ENCODE results near the gene PRKCB. TPM values are rescaled to one million over a fixed set of nuclear protein-coding genes. Genes with fewer than 3 reads are reported as not detected.

The PRKCB gene
- polyA plus RNA-seq, 5 donors: 45.5 to 65.5 (median 56.3) TPM

DNA sequence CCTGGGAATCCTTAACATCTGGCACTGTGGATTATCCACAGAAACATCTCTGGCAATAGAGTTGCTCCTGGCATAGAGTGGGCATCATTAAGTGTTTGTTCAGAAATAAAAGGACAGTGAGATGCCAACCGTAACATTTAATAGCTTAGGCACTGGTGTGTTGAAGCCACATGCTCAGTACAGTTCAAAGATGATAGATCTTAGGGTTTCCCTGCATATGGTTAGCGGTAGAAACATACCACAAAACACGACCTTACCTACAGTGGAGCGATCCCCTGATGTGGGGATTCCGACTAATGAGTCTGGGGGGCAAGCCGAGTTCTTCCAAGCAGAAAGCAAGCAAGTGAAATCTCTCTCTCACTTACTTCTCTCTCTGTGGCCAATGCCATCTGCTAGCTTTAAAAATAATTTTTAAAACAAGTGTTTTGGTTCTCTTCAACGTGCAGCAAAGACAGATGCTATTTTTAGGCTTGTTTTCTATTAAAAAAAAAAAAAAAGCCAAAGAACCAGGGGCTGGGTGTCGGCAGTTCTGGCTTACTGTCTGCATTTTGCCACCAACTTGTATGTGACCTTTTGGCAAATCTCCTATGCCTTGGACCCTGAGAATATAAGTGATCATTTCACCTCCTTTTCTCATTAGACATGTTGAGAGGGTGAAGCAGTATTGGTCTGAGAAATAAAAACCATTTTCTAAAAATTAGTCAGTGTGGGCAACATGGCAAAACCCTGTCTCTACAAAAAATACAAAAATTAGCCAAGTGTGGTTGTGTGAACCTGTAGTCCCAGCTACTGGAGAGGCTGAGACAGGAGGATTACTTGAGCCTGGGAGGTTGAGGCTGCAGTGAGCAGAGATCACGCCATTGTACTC lies 331.1 kb downstream of the PRKCB start:
- DNase-seq: no peak

GRCh38 chr16:24168856-24169255 lies 333.1 kb downstream of the PRKCB start:
- DNase-seq: no peak

GRCh38 chr16:24170407-24170806 lies 334.6 kb downstream of the PRKCB start:
- no peak for DNase-seq

- no peak for DNase-seq
Observed at GRCh38 chr16:24174504-24174903, 338.7 kb downstream of the PRKCB start.

- DNase-seq: no peak
Observed at GRCh38 chr16:24174957-24175356, 339.2 kb downstream of the PRKCB start.

GRCh38 chr16:24178496-24178895 lies 342.7 kb downstream of the PRKCB start:
- DNase-seq: peak in 1 of 2 donors; percentile 6

DNA sequence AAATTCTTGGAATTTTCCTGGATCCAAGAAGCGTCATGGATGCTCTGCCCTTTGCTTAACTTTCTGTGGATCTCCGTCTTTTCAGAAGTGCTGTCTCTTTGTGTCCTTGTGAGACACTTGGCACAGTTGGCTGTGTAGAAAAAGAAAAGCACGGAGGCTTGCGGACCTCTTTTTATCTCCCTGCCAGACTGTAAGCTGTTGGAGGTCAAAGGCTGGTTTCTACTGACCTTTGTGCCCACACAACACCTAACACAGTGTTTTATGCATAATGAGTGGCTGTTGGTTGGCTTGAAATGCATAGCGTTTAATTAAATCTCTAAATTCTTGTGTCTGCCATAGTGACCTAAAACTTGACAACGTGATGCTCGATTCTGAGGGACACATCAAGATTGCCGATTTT lies 344.7 kb downstream of the PRKCB start:
- no peak for DNase-seq

- no peak for DNase-seq
Observed at GRCh38 chr16:24188021-24188542, 352.3 kb downstream of the PRKCB start.

- DNase-seq: no peak
Observed at GRCh38 chr16:24188751-24189318, 353.1 kb downstream of the PRKCB start.

DNA sequence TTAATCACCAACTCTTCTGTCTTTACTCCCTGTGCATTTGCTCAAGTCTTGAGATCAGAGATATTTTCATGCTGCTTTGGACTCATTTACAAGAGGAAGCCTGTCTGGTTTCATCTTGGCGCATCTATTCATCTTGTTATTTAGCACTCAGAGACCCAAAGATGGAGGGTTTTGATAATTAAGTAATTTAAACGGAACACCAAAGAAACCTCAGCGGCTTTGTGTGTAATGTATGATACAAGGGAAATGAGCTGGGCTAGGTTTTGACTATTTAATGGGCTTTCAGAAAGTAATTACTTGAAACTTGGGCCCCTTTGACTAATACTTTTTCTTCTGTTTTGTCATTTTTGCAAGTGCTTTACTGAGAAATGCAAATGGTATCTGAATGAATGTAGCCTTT lies 354.2 kb downstream of the PRKCB start:
- DNase-seq: no peak

- DNase-seq: no peak
Observed at GRCh38 chr16:24191876-24192402, 356.2 kb downstream of the PRKCB start.

DNA sequence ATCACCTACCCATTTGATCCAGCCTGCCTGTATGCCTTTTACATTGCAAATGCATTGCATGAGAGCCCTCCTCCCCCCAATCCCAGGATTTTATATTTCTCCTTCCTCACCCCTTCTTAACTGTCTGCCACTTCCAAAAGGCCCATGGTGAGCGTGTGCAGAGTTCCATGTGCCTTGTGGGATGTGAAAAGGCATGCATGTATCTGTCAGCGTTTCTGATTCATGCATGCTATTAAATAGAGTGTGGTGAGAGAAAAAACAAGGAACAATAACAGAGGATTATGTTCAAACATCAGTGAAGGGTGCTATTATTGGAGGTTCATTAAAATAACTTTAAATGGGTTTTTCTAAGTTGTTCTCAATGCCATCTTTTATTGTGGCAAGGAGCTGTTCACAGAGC lies 359.4 kb downstream of the PRKCB start:
- no peak for DNase-seq

- DNase-seq: peak; percentile 84 to 85
Observed at GRCh38 chr16:24198807-24199533, 363.2 kb downstream of the PRKCB start.

DNA sequence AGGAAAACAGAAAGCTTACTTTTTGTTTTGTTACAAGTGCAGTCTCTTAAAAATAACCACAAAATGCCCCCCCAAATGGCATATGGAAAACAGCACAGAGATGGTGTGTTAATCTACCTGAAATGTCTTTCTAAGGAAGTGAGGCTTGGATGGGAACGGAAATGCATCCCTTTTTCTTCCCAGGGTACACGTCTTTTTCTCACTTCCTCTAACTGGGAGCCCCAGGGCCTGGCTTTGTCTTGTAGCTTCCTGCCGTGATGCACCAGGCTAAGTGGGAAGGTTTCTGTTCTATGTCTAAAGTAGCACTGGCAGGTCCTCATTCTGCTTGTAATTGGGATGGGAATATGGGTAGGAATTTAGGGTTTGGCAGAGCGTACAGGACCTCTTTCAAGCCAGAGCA lies 367.9 kb downstream of the PRKCB start:
- no peak for DNase-seq

GRCh38 chr16:24204150-24204665 lies 368.4 kb downstream of the PRKCB start:
- DNase-seq: no peak

GRCh38 chr16:24206926-24207325 lies 371.1 kb downstream of the PRKCB start:
- DNase-seq: no peak

DNA sequence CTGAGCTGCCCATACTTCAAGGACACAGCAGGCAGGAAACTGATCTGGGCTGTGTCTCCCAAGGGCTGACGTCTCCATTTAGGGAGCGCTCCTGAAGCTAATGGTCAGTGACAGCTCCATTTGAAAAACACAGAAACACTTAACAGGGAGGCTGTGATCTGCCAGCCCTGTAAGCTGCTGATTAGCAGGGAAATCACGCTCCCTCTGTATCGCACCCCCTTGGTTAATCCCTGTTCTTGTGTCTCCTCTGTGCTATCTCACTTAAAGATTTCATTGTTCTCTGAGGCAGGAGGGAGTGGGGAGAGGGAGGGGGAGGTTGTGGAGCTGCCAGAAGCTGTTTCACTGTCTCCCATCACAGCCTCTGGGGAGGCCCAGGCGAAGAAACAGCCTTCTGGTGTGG lies 372.9 kb downstream of the PRKCB start:
- no peak for DNase-seq

GRCh38 chr16:24214992-24215391 lies 379.2 kb downstream of the PRKCB start:
- no peak for DNase-seq

- no peak for DNase-seq
Observed at GRCh38 chr16:24216961-24217360, 381.2 kb downstream of the PRKCB start.

DNA sequence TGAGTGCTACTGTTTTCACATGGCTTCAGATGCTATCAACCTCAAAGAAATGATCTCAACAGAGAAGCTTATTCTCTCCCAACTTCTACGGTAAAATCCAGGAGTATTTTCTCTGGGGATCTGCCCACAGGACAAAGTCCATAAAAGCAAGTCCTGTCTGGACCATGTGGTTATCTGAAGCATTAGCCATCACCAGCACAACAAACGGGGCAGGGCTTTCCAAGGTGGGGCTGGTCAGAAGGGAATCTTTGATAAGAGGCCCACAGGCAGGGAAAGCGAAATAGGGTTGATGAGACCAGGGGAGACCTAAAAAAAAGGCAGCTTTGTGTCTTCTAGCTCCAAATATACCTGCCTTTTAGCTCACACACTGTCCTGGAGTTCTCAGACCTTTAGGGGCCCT lies 381.7 kb downstream of the PRKCB start:
- no peak for DNase-seq

DNA sequence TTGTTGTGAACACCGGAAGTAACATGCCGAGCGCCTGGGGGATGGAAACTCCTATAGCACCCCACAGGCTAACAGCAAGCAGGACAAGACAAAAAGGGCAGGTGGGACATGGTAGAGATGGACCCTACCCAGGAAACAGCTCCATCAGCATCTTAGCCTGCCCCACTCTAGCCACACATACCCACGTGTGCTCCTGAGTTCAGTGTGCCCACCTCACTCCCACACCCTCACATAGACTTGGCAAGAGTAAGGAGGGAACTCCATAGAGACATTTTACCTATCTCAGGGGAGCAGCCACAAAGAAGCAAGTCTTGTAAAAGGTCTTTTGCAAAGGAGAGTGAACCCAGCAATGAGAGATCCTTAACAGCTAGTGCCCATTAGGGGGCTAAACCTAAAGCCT lies 382.5 kb downstream of the PRKCB start:
- no peak for DNase-seq

GRCh38 chr16:24221219-24221618 lies 385.4 kb downstream of the PRKCB start:
- no peak for DNase-seq

Data from right lung (tissue), 5 donors.